Skeletal muscle cell (primary cell): Measurements from ENCODE around the gene LHX5.

Source experiments
- DNase-seq: peaks from one replicate; pipeline ENCODE4 v3.0.0-alpha.2; 2010; ENCODE audit warnings: low read depth
- H3K4me3 ChIP-seq: 2 replicates; pipeline ENCODE4 v1.5.1; 2011; ENCODE audit warnings: low read depth, mild to moderate bottlenecking, control low read depth, low read length, moderate library complexity

The LHX5 gene

DNA sequence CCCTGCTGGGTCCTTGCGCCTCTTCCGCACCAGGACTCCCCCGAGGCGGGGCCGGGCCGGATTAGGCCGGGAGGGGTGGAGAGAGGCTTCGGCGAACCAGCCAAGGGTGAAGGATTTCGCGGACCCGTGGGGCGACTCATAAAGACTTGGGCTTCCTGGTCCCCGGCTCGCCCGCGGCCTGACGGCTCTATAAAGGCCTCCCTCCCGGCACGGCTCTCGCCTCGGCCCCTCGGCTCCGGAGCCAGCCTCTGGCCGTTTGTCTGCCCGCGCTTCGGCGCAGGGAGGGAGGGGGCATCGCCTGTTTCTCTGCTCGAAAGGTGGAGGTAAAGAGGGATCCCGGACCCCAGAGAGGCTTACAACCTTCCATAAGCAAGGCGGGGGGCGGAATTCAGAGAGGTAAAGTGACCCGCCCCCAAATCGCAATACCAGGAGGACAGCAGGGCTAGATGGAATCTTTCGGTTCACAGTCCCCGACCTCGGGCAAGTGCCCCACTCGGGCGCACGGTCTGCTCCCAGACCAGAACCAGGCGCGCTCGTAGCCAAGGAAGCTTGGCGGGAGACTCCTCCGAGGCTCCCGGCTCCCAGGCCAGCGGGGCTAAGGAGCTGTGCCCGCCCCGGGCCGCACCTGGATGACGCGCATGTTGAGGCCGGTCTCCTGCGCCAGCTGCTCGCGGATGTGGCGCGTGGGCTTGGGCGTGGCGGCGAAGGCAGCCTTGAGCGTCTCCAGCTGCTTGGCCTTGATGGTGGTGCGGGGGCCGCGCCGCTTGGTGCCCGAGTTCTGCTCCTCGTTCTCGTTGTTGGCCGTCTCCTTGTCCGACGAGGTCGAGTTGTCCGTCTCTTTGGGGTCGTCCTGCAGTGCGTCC lies 3.9 kb downstream of the LHX5 start:
- no peak for DNase-seq
- H3K4me3 ChIP-seq, result peak overlapping the region; percentile 33

DNA sequence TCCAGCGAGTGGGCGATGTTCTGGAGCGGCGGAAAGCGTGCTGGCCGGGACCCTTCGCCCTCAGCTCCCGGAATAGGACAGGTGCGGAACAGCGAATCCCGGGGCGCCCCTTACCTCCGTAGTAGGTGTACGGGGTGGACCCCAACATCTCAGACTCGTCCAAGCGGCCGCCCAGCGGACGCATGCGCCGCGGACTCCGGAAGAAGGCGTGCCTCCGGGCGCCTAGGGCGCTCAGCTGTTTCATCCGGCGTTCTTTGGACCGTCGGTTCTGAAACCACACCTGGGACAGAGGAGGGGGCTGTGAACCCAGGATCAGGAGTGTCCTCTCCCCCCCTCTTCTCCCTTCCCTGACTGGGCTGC lies 4.5 kb downstream of the LHX5 start:
- H3K4me3 ChIP-seq, result peak overlapping the region; percentile 33
- no peak for DNase-seq

DNA sequence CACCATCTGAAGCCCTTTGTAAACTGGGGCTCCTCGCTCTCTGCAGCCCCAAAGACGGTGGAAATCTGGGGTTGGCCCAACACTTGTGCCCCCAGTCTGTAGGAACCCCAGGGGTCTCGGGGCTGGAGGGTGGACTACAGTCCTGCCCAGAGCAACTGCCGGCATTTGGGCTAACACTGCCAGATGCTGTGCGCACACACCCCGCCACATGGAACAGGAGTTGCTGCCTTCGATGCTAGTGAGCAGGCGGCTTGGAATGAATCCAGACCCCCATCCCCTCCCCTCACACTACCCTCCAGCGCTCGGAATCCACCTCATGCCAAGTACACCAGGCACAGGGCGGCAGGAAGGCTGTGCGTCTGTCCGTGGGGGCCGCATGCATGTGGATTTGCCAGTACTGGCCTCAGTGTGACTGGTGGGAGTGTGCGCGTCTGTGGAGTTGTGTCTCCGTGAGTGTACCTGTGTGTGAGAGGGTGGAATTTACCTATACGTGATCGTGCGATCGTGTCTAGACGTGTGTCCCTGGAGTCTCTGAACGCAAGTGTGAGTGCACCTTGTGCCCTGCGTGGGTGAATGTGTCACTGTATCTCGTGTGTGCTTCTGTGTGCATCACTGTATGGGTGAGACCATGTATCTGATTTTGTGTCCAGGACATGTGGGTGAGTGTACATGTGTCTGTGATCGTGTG lies 5.1 kb downstream of the LHX5 start:
- no peak for DNase-seq

DNA sequence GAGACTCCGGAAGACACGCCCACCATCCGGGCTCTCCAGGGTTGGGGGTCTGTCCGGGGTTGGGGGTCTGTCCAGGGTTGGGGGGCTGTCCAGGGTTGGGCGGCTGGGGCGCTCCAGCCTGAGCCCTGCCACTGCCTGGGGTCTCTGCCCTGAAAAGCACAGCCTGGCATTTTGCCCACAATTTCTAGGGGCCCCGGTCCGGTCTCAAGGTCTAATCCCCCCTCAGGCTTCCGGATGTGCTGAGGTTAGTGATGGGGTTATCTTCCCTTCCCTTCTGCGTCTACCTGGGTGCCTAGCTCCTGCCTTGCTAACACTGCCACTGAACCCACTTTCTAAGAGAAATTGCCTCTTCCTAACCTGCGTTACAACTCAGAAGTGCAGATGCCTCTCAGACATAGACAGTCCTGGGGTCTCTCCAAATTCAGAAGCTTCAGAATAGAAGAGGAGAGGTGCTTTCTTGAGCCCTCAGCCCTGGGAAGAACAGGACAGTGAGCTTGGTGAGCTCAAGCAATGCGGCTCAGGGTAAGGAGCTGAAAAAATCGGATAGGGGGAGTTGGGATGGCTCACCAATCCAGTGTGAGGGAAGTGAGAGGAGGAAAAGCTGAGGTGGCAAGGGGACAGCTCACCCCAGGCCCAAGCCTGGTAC lies 5.7 kb downstream of the LHX5 start:
- no peak overlapping the region for H3K4me3 ChIP-seq
- no peak for DNase-seq

More for the DNA sequence above, 5.1 kb downstream of the LHX5 start:
- no peak overlapping the region for H3K4me3 ChIP-seq

DNA sequence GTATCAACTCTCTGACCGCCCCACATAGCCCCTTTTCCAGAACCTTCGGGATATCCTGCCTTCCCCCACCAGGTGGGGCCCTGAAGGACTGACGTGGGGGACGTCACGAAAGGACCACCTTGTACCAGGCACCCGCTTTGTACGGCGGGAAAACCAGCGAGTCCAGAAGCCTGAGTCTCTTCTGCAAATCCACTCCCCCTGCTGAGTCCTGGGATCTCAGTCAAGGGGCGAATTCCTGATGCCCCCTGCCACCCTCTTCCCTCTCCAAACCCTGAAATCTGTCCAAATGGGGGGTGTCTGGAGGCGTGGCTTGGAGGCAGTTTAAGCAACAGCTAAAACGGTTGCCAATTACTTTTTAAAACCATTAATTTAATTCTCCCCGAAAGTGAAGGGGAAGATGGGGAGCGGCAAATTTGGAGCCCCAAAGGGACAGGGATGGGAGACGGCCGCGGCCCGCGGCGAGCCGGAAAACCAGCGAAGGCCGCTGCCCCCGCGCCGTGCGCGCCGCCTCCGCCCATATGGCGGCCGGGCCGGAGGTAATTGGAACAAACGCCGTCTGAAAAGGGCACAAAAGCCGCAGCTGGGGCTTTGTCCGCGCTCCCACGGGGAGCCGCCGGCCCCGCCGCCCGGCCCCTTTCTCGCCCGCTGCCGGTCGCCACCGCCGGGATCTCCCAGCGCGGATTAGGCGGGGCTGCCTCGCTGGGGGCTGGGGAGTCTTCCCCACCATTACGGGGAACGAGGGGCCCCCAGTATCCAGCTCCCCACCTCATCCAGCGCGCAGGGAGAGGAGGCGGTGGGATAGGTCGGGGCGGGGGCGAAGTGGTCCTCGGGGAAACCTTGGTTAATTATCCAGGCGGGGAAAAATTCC lies 6.6 kb downstream of the LHX5 start:
- peak overlapping the region; percentile 28 for H3K4me3 ChIP-seq
- no peak for DNase-seq

DNA sequence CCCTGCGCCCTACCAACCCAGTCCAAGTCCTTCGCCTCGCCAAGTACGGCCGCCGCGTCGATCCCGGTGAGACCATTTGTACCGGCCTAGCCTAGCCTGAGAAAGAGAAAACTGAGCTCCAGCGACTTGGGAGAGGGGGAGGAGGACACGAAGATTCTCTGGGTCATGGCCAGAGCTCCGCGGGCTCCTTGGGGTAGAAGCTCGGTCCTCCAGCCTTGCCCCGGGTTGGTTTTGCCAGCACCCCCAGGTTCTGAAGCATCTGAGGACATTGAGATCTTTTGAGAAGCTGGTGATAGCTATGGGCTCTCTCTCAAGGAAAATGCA lies 7.3 kb downstream of the LHX5 start:
- no peak overlapping the region for H3K4me3 ChIP-seq
- no peak for DNase-seq

DNA sequence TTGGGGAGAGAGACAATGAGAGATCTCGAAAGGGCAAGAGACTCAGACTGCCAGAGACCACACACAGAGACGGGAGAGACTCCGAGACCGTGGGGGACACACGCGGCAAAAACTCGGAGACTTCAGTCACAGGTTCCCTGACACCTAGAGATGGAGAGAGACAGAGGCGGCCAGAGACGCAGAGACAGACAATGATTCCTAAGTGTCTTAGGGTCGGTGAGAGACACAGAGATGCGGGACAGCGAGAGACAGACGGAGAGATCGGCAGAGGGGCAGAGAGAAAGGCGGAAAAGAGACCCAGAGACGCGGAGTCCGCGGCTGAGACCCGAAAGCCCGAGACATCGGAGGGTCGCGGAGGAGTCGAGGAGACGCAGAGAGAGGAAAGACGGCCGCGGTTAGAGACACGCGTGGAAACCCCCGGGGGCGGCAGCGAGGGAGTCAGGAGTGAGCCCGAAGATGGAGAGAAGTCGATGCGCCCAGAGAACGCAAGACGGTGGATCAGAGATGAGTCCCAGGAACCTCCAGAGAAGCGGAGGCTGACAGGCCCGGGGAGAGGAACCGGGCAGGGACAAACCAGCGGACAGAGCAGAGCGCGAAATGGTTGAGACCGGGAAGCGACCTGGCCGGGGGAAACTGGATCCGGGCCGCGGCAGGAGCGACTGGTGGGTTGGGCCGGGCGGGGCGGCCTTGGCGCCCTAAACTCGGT lies 7.8 kb downstream of the LHX5 start:
- H3K4me3 ChIP-seq, result no peak overlapping the region
- DNase-seq, result no peak

DNA sequence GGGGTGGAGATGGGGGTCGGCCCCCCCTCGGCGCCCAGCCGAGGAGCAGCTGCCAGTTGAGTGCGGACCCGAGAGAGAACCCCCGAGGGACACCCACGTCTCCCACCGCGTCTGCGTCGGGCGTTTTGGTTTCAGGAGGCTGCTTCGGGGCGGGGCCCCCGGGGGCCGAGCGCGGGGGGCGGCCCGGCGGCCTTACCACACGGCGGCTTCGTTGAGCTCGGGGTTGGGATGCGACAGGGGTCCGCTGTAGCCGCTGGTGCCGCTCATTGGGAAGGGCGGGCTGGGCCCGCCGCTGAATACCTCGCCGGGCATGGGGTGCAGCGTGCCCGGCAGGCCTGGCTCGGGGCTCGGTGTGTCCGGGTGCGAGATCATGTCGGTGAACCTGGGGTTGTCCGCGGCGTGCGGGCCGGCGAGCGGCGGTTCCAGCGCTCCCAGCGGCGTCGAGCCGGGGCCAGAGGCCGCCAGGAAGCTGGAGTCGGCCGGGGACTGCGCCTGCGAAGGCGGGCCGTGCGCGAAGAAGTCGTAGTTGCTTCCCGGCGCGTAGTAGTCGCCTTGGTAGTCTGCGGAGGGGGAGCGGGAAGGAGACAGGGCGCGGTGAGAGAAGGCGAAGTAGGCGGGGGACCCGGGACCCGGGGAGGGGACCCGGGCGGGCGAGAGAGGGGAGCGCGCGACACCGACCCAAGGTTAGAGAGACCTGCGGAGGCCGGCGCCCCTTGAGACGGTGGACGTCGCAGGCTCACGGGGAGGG lies 8.5 kb downstream of the LHX5 start:
- H3K4me3 ChIP-seq, result peak overlapping the region; percentile 18

DNA sequence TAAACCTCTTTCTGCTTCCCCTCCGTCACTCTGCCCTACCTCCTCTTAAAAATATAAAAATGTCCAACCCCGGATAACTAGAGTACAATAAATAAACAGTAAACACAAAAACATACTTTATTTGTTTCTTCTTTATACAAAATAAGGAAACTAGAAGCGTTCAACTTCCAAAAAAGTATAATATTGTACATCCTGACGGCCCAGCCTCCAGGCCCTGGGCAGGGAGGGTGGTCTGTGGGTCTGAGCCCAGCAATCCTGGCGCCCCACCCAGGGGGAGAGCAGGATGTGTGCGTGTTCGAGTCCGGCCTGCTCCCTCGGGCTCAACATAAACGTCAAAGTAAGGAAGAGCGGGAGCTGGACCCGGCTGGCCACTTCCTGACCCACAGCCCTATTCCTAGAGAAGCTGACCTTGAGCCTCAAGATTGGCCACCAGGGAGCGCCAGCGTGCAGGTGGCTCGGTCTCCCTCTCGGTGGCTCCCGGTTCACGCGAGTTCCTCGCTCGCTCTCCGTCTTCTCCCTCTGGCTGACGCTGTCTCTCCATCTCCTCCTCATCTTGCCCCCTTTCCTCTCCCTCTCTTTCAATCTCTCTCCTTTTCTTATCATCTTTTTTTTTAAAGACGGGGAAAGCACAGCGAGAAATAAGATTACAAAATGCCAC lies 9.4 kb downstream of the LHX5 start:
- H3K4me3 ChIP-seq, result peak overlapping the region; percentile 7
- DNase-seq, result peak; percentile 20

More for the DNA sequence above, 8.5 kb downstream of the LHX5 start:
- DNase-seq, result no peak

DNA sequence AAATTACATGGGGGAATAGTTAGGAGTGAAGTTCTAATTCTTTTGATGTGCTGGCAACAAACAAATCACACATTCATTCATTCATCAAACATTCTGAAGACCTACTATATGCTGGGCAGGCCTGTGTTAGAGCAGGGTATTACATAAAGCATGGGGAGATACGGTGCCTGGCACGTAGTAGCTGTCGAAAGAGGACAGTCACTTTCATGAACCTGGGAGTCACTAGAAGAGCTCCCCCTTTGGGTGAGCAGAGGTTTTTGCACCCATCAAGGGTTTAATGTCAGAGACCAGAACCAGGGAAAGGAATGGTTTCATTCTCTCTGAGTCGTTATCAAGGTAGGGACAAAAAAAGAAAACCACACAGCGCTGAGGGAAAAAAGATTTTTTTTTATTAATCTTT lies 10.0 kb downstream of the LHX5 start:
- H3K4me3 ChIP-seq, result no peak overlapping the region
- no peak for DNase-seq

DNA sequence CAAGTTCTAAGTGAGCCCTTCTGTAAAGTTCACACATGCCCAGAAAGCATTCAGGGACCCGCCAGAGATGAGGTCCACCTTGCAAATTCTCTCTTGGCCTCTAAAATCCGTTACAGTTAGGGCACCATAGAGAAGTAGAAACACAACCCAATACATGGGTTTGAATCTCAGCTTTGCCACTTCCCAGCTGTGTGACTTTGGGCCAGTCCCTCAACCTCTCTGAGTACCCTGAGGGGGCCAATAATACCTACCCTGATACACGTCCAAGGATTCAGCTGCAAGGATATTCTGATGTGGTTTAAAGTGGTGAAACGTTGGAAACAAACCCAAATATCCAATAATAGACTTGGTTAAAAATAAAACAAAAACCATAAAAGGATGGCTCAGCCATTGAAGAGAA lies 11.7 kb downstream of the LHX5 start:
- no peak overlapping the region for H3K4me3 ChIP-seq
- DNase-seq, result no peak

DNA sequence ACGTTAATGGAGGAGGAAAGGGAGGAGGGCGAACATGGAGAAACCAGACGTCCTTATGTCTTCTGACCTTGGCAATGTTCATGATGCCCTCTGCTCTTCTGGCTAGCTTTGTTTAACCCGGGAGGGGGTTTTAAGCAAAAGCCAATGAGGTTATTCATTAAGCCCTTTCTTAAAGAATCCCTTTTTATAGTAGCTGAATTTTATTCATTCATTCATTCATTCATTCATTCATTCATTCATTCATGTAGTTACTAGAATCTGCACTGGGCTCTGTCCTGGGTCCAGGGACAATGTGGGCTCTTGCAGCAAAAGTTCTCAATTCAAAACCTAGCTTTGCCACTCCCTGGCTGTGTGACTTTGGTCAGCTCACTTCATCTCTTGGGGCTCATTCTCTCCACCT lies 14.0 kb downstream of the LHX5 start:
- no peak overlapping the region for H3K4me3 ChIP-seq
- DNase-seq, result no peak

DNA sequence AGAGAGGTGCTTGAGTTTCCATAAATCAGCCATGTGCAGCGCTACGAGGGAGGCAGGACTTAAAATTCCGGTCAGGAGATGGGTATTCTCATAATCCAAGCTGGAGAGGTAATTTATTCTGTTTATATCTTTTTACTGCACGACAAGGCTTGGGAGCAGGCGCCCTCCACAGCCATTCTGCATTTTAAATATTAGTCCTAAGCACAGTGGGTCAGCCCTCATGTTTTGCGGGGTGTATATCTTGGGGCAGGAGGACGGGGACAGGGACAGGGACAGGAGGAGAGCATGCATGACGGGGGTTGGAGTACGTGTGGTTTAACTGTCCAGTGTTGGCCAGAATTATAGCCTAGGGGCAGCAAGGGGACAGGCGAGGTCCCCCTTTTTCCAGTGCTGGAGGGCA lies 14.5 kb downstream of the LHX5 start:
- DNase-seq, result no peak
- H3K4me3 ChIP-seq, result no peak overlapping the region

DNA sequence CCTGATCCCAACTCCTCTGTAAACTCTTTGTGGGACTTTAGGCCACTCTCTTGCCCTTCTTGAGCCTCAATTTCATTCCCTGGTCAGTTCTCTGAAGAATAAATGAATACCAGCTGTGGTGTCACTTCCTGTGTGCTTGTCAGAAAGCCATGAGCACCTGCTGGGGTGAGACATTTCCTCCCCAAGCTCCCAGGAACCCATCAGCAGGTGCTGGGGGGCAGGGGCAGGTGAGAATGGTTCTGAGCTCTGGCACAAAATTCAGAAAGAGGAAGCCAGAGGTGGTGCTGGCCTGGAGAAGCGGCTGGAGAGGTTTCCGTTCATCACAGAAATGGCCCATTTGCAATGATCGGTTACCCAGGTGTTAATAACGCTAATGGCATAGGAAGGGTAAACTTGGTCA lies 14.9 kb downstream of the LHX5 start:
- DNase-seq, result no peak
- H3K4me3 ChIP-seq, result no peak overlapping the region

DNA sequence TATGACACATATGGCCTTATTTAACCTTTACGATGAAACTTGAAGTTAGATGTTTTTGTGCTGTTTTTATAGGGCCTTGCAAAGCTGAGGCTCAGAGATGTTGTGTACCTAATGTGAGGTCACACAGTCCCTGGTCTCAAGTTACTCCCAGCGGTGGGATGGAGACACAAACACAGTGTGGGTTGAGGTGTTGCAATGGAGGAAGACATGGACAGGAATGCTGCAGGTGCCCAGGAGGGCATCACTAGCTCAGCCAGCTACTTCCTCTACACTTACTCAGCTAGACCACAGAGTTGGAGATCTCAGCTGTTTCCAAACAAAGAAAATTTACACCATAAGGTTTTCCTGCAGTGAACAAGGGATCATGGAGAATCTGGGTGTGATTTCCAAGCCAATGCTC lies 15.5 kb downstream of the LHX5 start:
- H3K4me3 ChIP-seq, result no peak overlapping the region
- DNase-seq, result no peak

DNA sequence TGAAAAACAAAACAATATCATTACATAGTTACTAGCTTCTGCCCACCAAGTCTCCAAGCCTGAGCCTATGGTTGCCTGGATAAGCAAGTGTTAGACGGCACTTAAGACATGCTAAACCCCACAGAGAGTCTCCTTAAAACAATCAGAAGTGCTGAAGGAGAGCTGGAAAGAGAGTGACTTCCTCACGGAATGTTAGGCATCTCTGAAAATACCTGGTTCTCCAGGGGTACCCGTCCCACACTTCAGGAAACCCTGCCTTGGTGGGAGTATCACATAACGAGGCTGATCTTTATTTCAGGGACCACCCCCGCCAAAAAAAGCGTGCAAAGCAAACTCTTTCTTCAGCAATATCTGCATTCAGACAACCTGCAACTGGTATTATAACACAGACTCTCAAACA lies 18.3 kb downstream of the LHX5 start:
- no peak for DNase-seq
- no peak overlapping the region for H3K4me3 ChIP-seq

DNA sequence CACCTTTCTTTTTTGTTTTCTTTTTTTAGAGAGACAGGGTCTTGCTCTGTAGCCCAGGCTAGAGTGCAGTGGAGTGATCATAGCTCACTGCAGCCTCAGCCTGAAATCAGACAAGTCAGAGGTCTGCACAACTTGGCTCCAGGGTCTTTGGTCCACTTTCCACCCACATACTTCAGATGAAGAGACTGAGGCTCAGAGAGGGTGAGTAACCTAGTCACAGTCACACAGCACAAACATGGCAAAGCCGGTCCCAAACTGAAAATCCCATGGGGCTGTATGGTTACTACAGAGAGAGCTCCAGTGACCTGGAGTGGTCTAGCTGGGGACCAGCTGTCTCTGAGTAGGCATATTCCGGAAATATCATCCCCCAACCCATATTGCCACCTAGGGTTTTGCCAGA lies 19.2 kb downstream of the LHX5 start:
- H3K4me3 ChIP-seq, result no peak overlapping the region
- DNase-seq, result no peak

DNA sequence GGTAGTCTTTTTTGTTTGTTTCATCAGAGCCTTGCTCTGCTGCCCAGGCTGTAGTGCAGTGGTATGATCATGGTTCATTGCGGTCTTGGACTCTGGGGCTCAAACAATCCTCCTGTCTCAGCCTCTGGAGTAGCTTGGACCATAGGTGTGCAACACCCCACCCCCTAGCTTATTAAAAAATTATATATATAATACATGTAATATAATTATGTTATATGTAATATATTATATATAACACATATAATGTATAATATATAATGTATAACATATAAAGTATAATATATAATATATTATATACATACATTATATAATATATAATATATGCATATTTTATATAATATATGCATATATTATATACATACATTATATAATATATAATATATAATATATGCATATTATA lies 21.8 kb downstream of the LHX5 start:
- DNase-seq, result no peak
- H3K4me3 ChIP-seq, result no peak overlapping the region
